AG04450 (cell line): ENCODE measurements around the gene TRMT112. TPM values are rescaled to one million over a fixed set of nuclear protein-coding genes. Genes with fewer than 3 reads are reported as not detected.
A peak's percentile ranks its signal among the peaks of the same experiment; 100 is the strongest.
"Not testable (repeated sequence)": the region's sequence is repeated elsewhere in the genome, so short reads cannot be mapped to it uniquely, and the experiment has no call there.

Source experiments
- CTCF ChIA-PET: fragments of 300-600, 350-600 bp; formaldehyde crosslinking; extraction: SDS; loops from one replicate; lab custom pipeline; 2022; ENCODE audit warnings: antibody characterized with exemption, inconsistent platforms; lab: Charles Lee
- POLR2A ChIA-PET: fragments of 350-600 bp; formaldehyde crosslinking; extraction: SDS; loops from one replicate; lab custom pipeline; 2021; ENCODE audit warnings: antibody characterized with exemption, inconsistent platforms; lab: Yijun Ruan, JAX
- DNase-seq: peaks from one replicate; pipeline ENCODE4 v3.0.0-alpha.2; 2011; ENCODE audit warnings: low read depth, low spot score
- H3K27ac ChIP-seq: one replicate; pipeline ENCODE4 v1.5.1; 2012; ENCODE audit warnings: low read depth, low read length, control low read depth
- H3K27me3 ChIP-seq: one replicate; pipeline ENCODE4 v1.6.0; 2012; ENCODE audit warnings: low read length; ENCODE audit not compliant: control insufficient read depth, insufficient read depth
- H3K4me3 ChIP-seq: 2 replicates; pipeline ENCODE4 v1.5.1; 2011; ENCODE audit warnings: mild to moderate bottlenecking, low read depth, low read length, control low read depth
- H3K9me3 ChIP-seq: 2 replicates; pipeline ENCODE4 v1.5.1; 2012; ENCODE audit warnings: low read length; ENCODE audit not compliant: control insufficient read depth, insufficient read depth
- CTCF ChIP-seq: IDR thresholded peaks from 2 replicates; pipeline ENCODE4 v1.5.1; 2011; ENCODE audit warnings: low read depth, low read length, control low read depth, inconsistent platforms
- polyA plus RNA-seq: library from polyadenylated mRNA; depleted of rRNA; stranded (reverse); fragments of >200 nt; gene quantifications from 2 replicates; pipeline ENCODE4 v1.2.3, GENCODE V29; 2011

The TRMT112 gene
- polyA plus RNA-seq, 1 experiment = 194 TPM

GRCh38 chr11:64317961-64318765, 804 bp upstream of the TRMT112 start, which contains the start of gene PRDX5:
Gene PRDX5, plus strand, starts transcription at chr11:64318121. Its CDS starts 95 bp downstream, at chr11:64318216.
- Histone ChIP-seq H3K9me3 (no peaks in the 10 kb centered on the region; the same call in 1 of the 2 replicates), H3K4me3 (peak within 1 kb of the TSS; percentile 90), H3K27ac (peak within 1 kb of the TSS; percentile 96), H3K27me3 (no peaks in the 10 kb centered on the region)
- DNase-seq = peak; percentile 85
- POLR2A ChIA-PET = interaction anchor here (0.7 to 1.9 kb wide), 16 partner anchors 9 to 1319 kb away, joined by 3 to 10 read pairs (median 4); partner anchors contain the start of genes ESRRA and STIP1
- peak; percentile 12; the same call in 1 of the 2 replicates for TF ChIP-seq CTCF
- CTCF ChIA-PET = interaction anchor here (0.5 to 2.5 kb wide), 12 partner anchors 13 to 260 kb away, joined by 3 to 38 read pairs (median 4); no protein-coding TSS in a partner anchor

GRCh38 chr11:64316672-64317324, 561 bp downstream of the TRMT112 start:
- TF ChIP-seq CTCF = no peak
- Histone ChIP-seq H3K9me3 (no peaks in the 10 kb centered on the region; the same call in 1 of the 2 replicates), H3K27ac (peak overlapping the region; percentile 96), H3K27me3 (no peaks in the 10 kb centered on the region), H3K4me3 (peak overlapping the region; percentile 90)
- ChIA-PET POLR2A (interaction anchor here (0.6 to 1.9 kb wide), 11 partner anchors 8 to 135 kb away, joined by 3 to 10 read pairs (median 4); partner anchors contain the start of gene ESRRA), CTCF (interaction anchor here (1.2 to 2.5 kb wide), 7 partner anchors 12 to 133 kb away, joined by 4 to 38 read pairs (median 7); no protein-coding TSS in a partner anchor)
- no peak for DNase-seq

- POLR2A ChIA-PET = not testable (repeated sequence)
Measured at GRCh38 chr11:64315667-64316526, 1.5 kb downstream of the TRMT112 start.

GRCh38 chr11:64314805-64315561, 2.4 kb downstream of the TRMT112 start:
- no peak for TF ChIP-seq CTCF
- Histone ChIP-seq H3K27me3 (no peaks in the 10 kb centered on the region), H3K4me3 (no peak overlapping the region), H3K9me3 (no peaks in the 10 kb centered on the region; the same call in 1 of the 2 replicates), H3K27ac (no peak overlapping the region)
- ChIA-PET POLR2A (no interaction called here), CTCF (no interaction called here)
- DNase-seq = no peak

More at GRCh38 chr11:64315667-64316526, 1.5 kb downstream of the TRMT112 start:
- H3K27ac ChIP-seq, H3K27me3 ChIP-seq, H3K9me3 ChIP-seq, H3K4me3 ChIP-seq, DNase-seq: not testable (repeated sequence)
- CTCF ChIA-PET = interaction anchor here (2.5 kb wide), 1 partner anchor 16 kb away, joined by 23 read pairs; no protein-coding TSS in a partner anchor
